SU-DHL-6 (cell line): ENCODE data around the gene REM2.

ENCODE experiments used
- EZH2phosphoT487 ChIP-seq: fragments of 200-600 bp; sonication (generic), shearing (Covaris generic); conservative IDR thresholded peaks from 2 replicates; pipeline ENCODE4 v1.6.1; 2018; ENCODE audit warnings: mild to moderate bottlenecking, antibody characterized with exemption, low read length, moderate library complexity, mixed read lengths
- TF ChIP-seq, protein P1 (sequence below): fragments of 200-600 bp; sonication (generic); IDR thresholded peaks from one replicate; pipeline ENCODE4 v1.5.1; 2017; ENCODE audit warnings: antibody characterized with exemption, mild to moderate bottlenecking, low read length, moderate library complexity; ENCODE audit not compliant: insufficient read depth, poor library complexity, severe bottlenecking

- TF ChIP-seq, protein P1, sequence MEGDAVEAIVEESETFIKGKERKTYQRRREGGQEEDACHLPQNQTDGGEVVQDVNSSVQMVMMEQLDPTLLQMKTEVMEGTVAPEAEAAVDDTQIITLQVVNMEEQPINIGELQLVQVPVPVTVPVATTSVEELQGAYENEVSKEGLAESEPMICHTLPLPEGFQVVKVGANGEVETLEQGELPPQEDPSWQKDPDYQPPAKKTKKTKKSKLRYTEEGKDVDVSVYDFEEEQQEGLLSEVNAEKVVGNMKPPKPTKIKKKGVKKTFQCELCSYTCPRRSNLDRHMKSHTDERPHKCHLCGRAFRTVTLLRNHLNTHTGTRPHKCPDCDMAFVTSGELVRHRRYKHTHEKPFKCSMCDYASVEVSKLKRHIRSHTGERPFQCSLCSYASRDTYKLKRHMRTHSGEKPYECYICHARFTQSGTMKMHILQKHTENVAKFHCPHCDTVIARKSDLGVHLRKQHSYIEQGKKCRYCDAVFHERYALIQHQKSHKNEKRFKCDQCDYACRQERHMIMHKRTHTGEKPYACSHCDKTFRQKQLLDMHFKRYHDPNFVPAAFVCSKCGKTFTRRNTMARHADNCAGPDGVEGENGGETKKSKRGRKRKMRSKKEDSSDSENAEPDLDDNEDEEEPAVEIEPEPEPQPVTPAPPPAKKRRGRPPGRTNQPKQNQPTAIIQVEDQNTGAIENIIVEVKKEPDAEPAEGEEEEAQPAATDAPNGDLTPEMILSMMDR: no peak
- no peak for TF ChIP-seq EZH2phosphoT487
Measured at GRCh38 chr14:22882529-22883172, 371 bp upstream of the REM2 start.
